ENCODE measurements around the gene SHROOM2.

SHROOM2 gene

DNA sequence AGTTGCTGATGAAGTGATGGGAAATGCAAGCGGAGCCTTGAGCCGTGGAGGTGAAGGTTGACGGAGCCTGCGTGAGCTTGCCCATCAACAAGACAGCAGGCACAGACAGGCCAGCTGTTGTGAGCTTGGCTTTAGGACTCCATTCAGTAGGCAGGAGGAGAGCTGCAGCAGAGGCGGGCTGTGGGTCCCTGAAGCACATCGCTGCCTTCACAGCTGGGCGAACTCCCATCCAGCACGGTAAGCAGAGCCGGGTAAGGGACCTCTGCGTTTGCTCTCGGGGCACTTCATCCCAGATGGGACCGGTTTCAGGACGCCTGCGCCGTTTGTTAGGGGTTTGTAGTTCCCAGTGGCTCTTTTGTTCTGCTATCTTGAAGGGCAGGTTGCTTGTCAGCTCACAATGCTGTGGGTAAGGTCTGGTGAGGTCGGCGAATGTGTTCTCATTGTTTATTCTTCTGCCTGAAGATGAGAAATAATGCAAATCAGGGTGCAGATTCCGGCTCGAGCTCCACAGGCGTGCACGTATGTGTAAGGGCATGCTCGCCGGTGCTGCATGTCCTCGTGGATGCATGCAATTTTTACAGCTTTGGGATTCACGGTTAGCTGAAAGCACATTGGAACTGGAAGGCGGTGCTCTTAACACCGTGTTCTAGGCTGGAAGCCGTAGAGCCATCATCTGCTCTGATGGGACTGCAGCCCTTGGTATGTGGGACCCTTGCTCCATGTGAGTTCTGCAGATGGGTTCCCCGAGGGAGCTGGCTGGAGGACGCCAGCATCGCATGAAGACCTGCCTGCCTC, 126.3 kb downstream of the SHROOM2 start:
- peak; percentile 25 for DNase-seq (ENCODE audit: low read depth)
- TF ChIP-seq, protein P1, sequence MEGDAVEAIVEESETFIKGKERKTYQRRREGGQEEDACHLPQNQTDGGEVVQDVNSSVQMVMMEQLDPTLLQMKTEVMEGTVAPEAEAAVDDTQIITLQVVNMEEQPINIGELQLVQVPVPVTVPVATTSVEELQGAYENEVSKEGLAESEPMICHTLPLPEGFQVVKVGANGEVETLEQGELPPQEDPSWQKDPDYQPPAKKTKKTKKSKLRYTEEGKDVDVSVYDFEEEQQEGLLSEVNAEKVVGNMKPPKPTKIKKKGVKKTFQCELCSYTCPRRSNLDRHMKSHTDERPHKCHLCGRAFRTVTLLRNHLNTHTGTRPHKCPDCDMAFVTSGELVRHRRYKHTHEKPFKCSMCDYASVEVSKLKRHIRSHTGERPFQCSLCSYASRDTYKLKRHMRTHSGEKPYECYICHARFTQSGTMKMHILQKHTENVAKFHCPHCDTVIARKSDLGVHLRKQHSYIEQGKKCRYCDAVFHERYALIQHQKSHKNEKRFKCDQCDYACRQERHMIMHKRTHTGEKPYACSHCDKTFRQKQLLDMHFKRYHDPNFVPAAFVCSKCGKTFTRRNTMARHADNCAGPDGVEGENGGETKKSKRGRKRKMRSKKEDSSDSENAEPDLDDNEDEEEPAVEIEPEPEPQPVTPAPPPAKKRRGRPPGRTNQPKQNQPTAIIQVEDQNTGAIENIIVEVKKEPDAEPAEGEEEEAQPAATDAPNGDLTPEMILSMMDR (IDR thresholded peaks at IDR 0.05; ENCODE audit: low read length, missing control alignments), result no peak
- H3K4me3 ChIP-seq (replicated peaks; ENCODE audit: low read depth, low read length), result no peak overlapping the region

DNA sequence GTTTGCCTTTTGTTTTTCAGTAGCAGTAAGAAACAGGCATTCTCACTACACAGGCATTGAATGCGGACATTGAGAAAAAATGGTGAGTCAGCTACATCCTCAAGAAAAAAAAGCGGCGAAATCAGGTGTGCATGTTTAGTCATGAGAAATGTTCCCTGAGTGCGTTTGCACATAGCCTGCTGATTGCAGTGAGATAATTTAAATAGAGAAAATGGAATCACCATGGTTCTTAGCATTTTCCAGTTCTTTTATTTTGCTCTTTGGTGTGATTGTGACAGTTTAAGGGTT, 126.9 kb downstream of the SHROOM2 start:
- H3K4me3 ChIP-seq (replicated peaks; ENCODE audit: low read depth, low read length), result no peak overlapping the region
- peak; percentile 36 for DNase-seq (ENCODE audit: low read depth)
- TF ChIP-seq, protein P1 (IDR thresholded peaks at IDR 0.05; ENCODE audit: low read length, missing control alignments), result no peak

DNA sequence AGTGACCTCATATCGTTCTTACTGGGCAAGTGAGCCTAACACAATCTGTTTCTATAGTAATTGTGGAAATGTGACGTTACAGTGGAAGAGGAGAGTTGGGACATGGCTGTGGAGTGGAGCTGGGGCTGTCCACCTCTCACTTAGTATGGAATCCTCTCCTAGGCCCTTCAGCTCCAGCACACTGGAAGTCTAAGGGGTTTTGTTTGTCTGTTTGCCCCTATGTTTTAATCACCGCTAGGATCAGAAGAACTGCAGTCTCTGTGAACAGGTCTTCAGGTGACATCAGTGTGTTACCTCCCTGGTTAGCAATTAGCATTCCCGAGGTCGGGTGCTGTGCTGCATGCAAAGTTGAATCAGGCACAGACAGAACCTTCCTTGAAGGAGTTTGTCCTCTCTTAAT, 131.6 kb downstream of the SHROOM2 start:
- H3K4me3 ChIP-seq (replicated peaks; ENCODE audit: low read depth, low read length), result no peak overlapping the region
- no peak for DNase-seq (ENCODE audit: low read depth)
- TF ChIP-seq, protein P1 (IDR thresholded peaks at IDR 0.05; ENCODE audit: low read length, missing control alignments), result no peak

DNA sequence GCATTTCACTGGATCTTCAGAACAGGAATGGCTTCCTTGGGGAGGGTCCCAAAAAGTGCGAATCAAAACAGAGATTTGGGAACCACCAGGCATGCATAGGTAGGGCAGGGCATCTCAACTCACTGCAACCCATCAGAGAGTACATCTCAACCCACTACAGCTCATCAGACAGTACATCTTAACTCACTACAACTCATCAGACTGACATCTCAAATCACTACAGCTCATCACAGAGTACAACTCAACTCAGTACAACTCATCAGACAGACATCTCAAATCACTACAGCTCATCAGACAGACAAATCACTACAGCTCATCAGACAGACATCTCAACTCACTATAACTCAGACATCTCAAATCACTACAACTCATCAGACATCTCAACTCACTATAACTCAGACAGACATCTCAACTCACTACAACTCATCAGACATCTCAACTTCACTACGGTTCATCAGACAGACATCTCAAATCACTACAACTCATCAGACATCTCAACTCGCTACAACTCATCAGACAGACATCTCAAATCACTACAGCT, 133.5 kb downstream of the SHROOM2 start:
- TF ChIP-seq, protein P1 (IDR thresholded peaks at IDR 0.05; ENCODE audit: low read length, missing control alignments), result no peak
- DNase-seq (ENCODE audit: low read depth), result no peak
- no peak overlapping the region for H3K4me3 ChIP-seq (replicated peaks; ENCODE audit: low read depth, low read length)

DNA sequence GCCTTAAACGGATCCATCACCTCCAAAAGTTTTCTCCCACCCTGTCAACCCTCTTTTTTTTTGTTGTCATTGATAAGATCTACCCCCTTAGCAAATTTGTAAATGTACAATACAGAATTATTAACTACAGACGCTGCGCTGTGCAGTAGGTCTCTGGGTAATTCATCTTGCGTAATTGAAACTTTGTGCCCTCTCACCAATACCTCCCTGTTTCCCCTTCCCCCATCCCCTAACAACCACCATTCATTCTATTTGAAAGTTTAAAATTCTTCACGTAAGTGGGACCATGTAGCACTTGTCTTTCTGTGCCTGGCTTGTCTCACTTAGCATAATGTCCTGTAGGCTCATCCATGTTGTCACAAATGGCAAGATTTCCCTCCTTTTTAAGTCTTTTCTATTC, 135.2 kb downstream of the SHROOM2 start:
- no peak for DNase-seq (ENCODE audit: low read depth)
- no peak overlapping the region for H3K4me3 ChIP-seq (replicated peaks; ENCODE audit: low read depth, low read length)
- TF ChIP-seq, protein P1 (IDR thresholded peaks at IDR 0.05; ENCODE audit: low read length, missing control alignments), result no peak

DNA sequence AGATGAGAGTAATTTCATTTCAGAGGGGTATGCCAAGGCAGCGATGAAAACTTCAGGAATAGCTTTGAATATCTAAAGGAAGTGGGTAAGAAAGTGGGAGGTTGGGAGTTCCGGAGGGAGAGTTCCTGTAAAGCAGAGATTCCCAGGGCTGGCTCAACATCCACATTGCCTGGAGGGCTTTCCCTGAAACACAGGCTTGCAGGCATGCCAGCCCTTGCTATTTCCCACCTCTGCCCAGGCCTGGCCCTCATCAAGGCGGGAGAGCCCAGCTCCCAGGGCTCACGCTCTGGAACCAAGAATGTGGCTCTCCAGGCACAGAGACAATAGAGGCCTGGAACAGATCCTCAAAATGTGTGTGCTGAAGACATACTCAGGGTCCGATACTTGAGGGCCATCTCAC, 137.1 kb downstream of the SHROOM2 start:
- TF ChIP-seq, protein P1 (IDR thresholded peaks at IDR 0.05; ENCODE audit: low read length, missing control alignments), result no peak
- no peak overlapping the region for H3K4me3 ChIP-seq (replicated peaks; ENCODE audit: low read depth, low read length)
- DNase-seq (ENCODE audit: low read depth), result no peak

DNA sequence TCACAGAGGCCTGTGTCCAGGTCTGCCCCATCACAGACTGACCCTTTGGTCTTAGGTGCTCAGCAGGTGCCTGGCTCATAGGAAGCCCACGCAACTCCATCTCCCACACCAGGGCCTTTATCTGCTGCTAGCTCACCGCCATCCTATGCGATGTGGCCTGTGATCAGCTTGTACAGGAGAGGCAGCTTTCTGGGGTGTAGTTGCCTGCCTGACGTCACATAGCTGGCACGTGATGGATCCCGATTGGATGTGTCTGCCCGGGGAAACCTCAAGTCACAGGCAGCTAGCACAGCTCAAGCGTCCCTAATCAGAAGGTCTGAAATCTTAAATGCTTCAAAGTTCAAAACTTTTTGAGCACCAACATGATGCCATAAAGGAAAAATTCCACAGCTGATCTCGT, 139.8 kb downstream of the SHROOM2 start:
- no peak for DNase-seq (ENCODE audit: low read depth)
- TF ChIP-seq, protein P1 (IDR thresholded peaks at IDR 0.05; ENCODE audit: low read length, missing control alignments), result no peak
- no peak overlapping the region for H3K4me3 ChIP-seq (replicated peaks; ENCODE audit: low read depth, low read length)
